ENCODE measurements around the gene PBX4.

DNA sequence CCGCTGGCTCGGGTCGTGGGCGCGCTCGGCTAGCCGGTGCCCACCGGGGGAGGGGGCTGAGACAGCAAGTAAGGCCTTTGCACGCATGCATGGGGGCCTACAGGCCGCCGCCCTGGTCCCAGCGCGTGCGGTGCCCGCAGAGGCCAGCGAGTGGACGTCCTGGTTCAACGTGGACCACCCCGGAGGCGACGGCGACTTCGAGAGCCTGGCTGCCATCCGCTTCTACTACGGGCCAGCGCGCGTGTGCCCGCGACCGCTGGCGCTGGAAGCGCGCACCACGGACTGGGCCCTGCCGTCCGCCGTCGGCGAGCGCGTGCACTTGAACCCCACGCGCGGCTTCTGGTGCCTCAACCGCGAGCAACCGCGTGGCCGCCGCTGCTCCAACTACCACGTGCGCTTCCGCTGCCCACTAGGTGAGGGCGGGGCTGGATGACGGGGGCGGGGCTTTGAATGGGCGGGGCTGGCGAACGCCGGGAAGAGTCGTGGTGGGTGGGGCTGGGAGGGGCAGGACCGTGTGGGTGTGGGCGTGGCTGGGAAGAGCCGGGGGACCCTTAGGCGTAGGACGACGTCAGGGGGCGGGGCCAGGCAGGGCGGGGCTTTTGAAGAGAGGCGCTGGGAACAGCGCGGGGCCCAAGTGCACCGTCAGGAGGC is 78.3 kb downstream of the PBX4 start:
- no peak for TF ChIP-seq MYC (IDR thresholded peaks at IDR 0.05; ENCODE audit: low read depth, low read length)
- TF ChIP-seq, protein P1, sequence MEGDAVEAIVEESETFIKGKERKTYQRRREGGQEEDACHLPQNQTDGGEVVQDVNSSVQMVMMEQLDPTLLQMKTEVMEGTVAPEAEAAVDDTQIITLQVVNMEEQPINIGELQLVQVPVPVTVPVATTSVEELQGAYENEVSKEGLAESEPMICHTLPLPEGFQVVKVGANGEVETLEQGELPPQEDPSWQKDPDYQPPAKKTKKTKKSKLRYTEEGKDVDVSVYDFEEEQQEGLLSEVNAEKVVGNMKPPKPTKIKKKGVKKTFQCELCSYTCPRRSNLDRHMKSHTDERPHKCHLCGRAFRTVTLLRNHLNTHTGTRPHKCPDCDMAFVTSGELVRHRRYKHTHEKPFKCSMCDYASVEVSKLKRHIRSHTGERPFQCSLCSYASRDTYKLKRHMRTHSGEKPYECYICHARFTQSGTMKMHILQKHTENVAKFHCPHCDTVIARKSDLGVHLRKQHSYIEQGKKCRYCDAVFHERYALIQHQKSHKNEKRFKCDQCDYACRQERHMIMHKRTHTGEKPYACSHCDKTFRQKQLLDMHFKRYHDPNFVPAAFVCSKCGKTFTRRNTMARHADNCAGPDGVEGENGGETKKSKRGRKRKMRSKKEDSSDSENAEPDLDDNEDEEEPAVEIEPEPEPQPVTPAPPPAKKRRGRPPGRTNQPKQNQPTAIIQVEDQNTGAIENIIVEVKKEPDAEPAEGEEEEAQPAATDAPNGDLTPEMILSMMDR (IDR thresholded peaks at IDR 0.05; ENCODE audit: low read depth, low read length): no peak

Data from NB4 (cell line).